K562 (cell line): ENCODE data around the gene DHRS3. TPM values are rescaled to one million over a fixed set of nuclear protein-coding genes. Genes with fewer than 3 reads are reported as not detected.

Source experiments
- BRD4 ChIP-seq: fragments of 200-600 bp; sonication (generic); IDR thresholded peaks from 2 replicates; pipeline ENCODE4 v1.6.1; 2017; ENCODE audit warnings: inconsistent platforms
- CXXC5 ChIP-seq: fragments of 250-450 bp; sonication (Bioruptor Pico); IDR thresholded peaks from 2 replicates; pipeline ENCODE4 v1.8.0; 2022; ENCODE audit warnings: inconsistent platforms, mild to moderate bottlenecking, moderate library complexity
- DDX20 ChIP-seq: fragments of 450-650 bp; IDR thresholded peaks from 2 replicates; pipeline ENCODE4 v1.6.1; 2016; ENCODE audit warnings: missing genetic modification characterization, low read depth, mild to moderate bottlenecking, missing compliant biosample characterization, moderate library complexity
- FOXA1 ChIP-seq: fragments of 450-650 bp; IDR thresholded peaks from 2 replicates; pipeline ENCODE4 v1.6.1; 2016; ENCODE audit warnings: mild to moderate bottlenecking, borderline replicate concordance
- GABPA ChIP-seq: fragments of 200-800 bp; sonication (Bioruptor generic); conservative IDR thresholded peaks from 2 replicates; pipeline ENCODE4 v1.6.1; 2016; ENCODE audit warnings: low read depth, missing genetic modification characterization, missing compliant biosample characterization
- ILK ChIP-seq: fragments of 450-650 bp; IDR thresholded peaks from 2 replicates; pipeline ENCODE4 v1.6.1; 2016; ENCODE audit warnings: missing genetic modification characterization, low read depth, mild to moderate bottlenecking, missing compliant biosample characterization, moderate library complexity, borderline replicate concordance
- MCM7 ChIP-seq, 2 experiments: fragments of 450-650 bp; IDR thresholded peaks; 2 replicates each; pipeline ENCODE4 v1.6.1; 2016 to 2018
- NCOR1 ChIP-seq: fragments of 450-650 bp; IDR thresholded peaks from 2 replicates; pipeline ENCODE4 v1.6.1; 2016; ENCODE audit warnings: mild to moderate bottlenecking, moderate library complexity
- NFATC3 ChIP-seq: fragments of 450-650 bp; IDR thresholded peaks from 2 replicates; pipeline ENCODE4 v1.6.1; 2017; ENCODE audit warnings: mild to moderate bottlenecking
- POU5F1 ChIP-seq: fragments of 150-350 bp; IDR thresholded peaks from 2 replicates; pipeline ENCODE4 v1.6.1; 2014; ENCODE audit warnings: borderline replicate concordance, low read length, low read depth, mild to moderate bottlenecking; ENCODE audit not compliant: partially characterized antibody
- TOE1 ChIP-seq, 2 experiments: fragments of 450-650 bp in 1 of 2; sonication (generic) in 1 of 2; formaldehyde crosslinking in 1 of 2; IDR thresholded peaks; 2 replicates each; pipeline versions ENCODE4 v1.7.1 to v1.8.0; 2016 to 2022; ENCODE audit warnings: borderline replicate concordance in 2 of 2, mild to moderate bottlenecking in 2 of 2, antibody characterized with exemption in 1 of 2, inconsistent platforms in 1 of 2, low read depth in 1 of 2, missing genetic modification reagents in 1 of 2, moderate library complexity in 1 of 2
- TRIM28 ChIP-seq: fragments of 450-650 bp; IDR thresholded peaks from 2 replicates; pipeline ENCODE4 v1.6.1; 2017
- XRCC5 ChIP-seq: fragments of 200-400 bp; formaldehyde crosslinking; IDR thresholded peaks from 2 replicates; pipeline ENCODE4 v1.6.1; 2017; ENCODE audit warnings: low read depth, mild to moderate bottlenecking, low read length
- ZC3H11A ChIP-seq: IDR thresholded peaks from 2 replicates; pipeline ENCODE4 v1.6.1; 2012; ENCODE audit warnings: low read depth, low read length, improper control_type of control experiment
- ZNF778 ChIP-seq: fragments of 450-650 bp; formaldehyde crosslinking; IDR thresholded peaks from 2 replicates; pipeline ENCODE4 v1.4.0; 2020; ENCODE audit warnings: mild to moderate bottlenecking, moderate library complexity
- polyA plus RNA-seq, 8 experiments: library from polyadenylated mRNA; depleted of rRNA in 4 of 8; stranded (reverse) in 5 of 8; unstranded in 3 of 8; fragments of >200 nt; fragmentation: Nextera tagmentation in 2 of 8; fragmentation: Illumina TruSeq in 1 of 8; extraction: Ambion mirVana in 2 of 8; extraction: Trizol in 1 of 8; gene quantifications; 2 replicates each; pipeline versions ENCODE4 v1.2.1 to v1.2.3, GENCODE V29; 2011 to 2014; ENCODE audit warnings: inconsistent platforms in 1 of 8, missing spikeins in 1 of 8
- total RNA-seq, 7 experiments: library from RNA; depleted of rRNA in 6 of 7; stranded (reverse); fragments of >200 nt in 6 of 7; fragmentation: Illumina TruSeq in 2 of 7; extraction: Trizol in 2 of 7; gene quantifications; 2 replicates each; pipeline versions ENCODE4 v1.2.1 to v1.2.3, GENCODE V29; 2011 to 2021; ENCODE audit warnings: low replicate concordance in 1 of 7
- TF ChIP-seq, protein P1 (sequence below): fragments of 200-800 bp; sonication (Bioruptor generic); IDR thresholded peaks from 2 replicates; pipeline ENCODE4 v1.6.1; 2016; ENCODE audit warnings: missing genetic modification characterization, missing compliant biosample characterization
- TF ChIP-seq, protein P2 (sequence below): sonication (generic); formaldehyde crosslinking; IDR thresholded peaks from 2 replicates; pipeline ENCODE4 v1.9.0; 2022; ENCODE audit warnings: mild to moderate bottlenecking, missing genetic modification reagents
- TF ChIP-seq, protein P3 (sequence below): fragments of 450-650 bp; IDR thresholded peaks from 2 replicates; pipeline ENCODE4 v1.6.1; 2016; ENCODE audit warnings: borderline replicate concordance
- TF ChIP-seq, protein P4 (sequence below): fragments of 450-650 bp; formaldehyde crosslinking; IDR thresholded peaks from 2 replicates; pipeline ENCODE4 v1.4.0; 2020; ENCODE audit warnings: mild to moderate bottlenecking, moderate library complexity

DHRS3 gene
- total and polyA plus RNA-seq, 9 of the 15 experiments (the other 6 are each of a cell fraction or from before 2014, with no cell fraction given) = 21.0 to 116 (median 58.7) TPM

DNA sequence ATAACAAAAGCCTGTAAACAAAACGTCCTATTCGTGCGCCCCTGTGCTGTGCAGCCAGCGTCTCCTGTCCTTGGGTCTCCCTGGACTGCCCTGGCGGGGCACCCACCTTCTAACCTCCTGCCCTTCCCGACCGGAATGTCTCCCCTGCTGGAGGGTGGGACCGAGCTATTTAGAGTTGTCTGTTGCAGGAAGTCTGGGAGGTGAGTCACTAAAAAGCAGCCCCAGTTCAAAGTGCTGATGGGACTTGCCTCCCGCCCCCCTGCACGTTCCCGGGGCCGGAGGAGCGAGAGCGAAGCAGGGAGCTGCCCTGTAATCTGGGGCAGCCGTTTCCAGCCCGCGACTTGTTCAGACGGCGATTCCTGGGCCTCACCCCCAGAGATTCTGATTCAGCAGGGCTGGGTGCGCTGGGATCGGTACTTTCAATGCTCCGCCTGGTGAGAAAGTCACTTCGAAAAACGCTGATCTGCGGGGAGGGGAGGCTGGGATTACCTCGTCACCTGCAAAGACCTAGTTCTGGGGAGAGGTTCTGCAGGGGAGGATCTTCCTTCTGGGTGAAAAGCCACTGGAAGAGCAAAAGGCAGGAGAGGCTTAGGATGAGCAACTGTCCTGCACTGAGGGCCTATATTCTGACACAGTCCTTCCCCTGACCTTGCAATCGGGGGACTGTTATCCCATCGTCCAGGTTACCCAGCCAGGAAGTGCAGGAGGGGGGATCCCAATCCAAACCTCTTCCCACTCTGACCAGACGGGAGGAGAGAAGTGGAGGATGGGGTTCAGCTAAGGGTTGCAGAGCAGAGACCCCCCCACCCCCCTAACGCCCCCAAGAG lies 1.2 kb upstream of the DHRS3 start (continued):
- TF ChIP-seq, protein P1, sequence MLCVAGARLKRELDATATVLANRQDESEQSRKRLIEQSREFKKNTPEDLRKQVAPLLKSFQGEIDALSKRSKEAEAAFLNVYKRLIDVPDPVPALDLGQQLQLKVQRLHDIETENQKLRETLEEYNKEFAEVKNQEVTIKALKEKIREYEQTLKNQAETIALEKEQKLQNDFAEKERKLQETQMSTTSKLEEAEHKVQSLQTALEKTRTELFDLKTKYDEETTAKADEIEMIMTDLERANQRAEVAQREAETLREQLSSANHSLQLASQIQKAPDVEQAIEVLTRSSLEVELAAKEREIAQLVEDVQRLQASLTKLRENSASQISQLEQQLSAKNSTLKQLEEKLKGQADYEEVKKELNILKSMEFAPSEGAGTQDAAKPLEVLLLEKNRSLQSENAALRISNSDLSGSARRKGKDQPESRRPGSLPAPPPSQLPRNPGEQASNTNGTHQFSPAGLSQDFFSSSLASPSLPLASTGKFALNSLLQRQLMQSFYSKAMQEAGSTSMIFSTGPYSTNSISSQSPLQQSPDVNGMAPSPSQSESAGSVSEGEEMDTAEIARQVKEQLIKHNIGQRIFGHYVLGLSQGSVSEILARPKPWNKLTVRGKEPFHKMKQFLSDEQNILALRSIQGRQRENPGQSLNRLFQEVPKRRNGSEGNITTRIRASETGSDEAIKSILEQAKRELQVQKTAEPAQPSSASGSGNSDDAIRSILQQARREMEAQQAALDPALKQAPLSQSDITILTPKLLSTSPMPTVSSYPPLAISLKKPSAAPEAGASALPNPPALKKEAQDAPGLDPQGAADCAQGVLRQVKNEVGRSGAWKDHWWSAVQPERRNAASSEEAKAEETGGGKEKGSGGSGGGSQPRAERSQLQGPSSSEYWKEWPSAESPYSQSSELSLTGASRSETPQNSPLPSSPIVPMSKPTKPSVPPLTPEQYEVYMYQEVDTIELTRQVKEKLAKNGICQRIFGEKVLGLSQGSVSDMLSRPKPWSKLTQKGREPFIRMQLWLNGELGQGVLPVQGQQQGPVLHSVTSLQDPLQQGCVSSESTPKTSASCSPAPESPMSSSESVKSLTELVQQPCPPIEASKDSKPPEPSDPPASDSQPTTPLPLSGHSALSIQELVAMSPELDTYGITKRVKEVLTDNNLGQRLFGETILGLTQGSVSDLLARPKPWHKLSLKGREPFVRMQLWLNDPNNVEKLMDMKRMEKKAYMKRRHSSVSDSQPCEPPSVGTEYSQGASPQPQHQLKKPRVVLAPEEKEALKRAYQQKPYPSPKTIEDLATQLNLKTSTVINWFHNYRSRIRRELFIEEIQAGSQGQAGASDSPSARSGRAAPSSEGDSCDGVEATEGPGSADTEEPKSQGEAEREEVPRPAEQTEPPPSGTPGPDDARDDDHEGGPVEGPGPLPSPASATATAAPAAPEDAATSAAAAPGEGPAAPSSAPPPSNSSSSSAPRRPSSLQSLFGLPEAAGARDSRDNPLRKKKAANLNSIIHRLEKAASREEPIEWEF (CRISPR knock-in tag) = no peak
- TF ChIP-seq ZC3H11A (no peak), ZNF778 (CRISPR knock-in tag) (no peak), DDX20 (no peak), TOE1 (IDR thresholded peaks at IDR 0.05; ENCODE audit: borderline replicate concordance) (no peak), TOE1 (CRISPR knock-in tag; IDR thresholded peaks at IDR 0.05; ENCODE audit: borderline replicate concordance, low read depth) (no peak), TRIM28 (no peak), ILK (tag) (no peak), GABPA (tag) (peak; percentile 52; the same call in 1 of the 2 replicates), XRCC5 (0 out of 2 replicates have a peak, but pooled peaks have one; percentile 15), CXXC5 (CRISPR knock-in tag) (peak; percentile 45), BRD4 (peak; percentile 14; the same call in 1 of the 2 replicates), NFATC3 (no peak), POU5F1 (no peak), FOXA1 (no peak), NCOR1 (no peak; the same call in 1 of the 2 replicates), MCM7 (IDR thresholded peaks at IDR 0.05) (no peak)
- TF ChIP-seq, protein P2, sequence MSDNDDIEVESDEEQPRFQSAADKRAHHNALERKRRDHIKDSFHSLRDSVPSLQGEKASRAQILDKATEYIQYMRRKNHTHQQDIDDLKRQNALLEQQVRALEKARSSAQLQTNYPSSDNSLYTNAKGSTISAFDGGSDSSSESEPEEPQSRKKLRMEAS = peak; percentile 14; the same call in 1 of the 2 replicates
- TF ChIP-seq, protein P3, sequence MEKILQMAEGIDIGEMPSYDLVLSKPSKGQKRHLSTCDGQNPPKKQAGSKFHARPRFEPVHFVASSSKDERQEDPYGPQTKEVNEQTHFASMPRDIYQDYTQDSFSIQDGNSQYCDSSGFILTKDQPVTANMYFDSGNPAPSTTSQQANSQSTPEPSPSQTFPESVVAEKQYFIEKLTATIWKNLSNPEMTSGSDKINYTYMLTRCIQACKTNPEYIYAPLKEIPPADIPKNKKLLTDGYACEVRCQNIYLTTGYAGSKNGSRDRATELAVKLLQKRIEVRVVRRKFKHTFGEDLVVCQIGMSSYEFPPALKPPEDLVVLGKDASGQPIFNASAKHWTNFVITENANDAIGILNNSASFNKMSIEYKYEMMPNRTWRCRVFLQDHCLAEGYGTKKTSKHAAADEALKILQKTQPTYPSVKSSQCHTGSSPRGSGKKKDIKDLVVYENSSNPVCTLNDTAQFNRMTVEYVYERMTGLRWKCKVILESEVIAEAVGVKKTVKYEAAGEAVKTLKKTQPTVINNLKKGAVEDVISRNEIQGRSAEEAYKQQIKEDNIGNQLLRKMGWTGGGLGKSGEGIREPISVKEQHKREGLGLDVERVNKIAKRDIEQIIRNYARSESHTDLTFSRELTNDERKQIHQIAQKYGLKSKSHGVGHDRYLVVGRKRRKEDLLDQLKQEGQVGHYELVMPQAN = no peak
- TF ChIP-seq, protein P4, sequence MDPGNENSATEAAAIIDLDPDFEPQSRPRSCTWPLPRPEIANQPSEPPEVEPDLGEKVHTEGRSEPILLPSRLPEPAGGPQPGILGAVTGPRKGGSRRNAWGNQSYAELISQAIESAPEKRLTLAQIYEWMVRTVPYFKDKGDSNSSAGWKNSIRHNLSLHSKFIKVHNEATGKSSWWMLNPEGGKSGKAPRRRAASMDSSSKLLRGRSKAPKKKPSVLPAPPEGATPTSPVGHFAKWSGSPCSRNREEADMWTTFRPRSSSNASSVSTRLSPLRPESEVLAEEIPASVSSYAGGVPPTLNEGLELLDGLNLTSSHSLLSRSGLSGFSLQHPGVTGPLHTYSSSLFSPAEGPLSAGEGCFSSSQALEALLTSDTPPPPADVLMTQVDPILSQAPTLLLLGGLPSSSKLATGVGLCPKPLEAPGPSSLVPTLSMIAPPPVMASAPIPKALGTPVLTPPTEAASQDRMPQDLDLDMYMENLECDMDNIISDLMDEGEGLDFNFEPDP (CRISPR knock-in tag) = no peak
